HCT116 (cell line): ENCODE measurements around the gene CERKL. TPM values are rescaled to one million over a fixed set of nuclear protein-coding genes. Genes with fewer than 3 reads are reported as not detected.
"Not testable (repeated sequence)": the region's sequence is repeated elsewhere in the genome, so short reads cannot be mapped to it uniquely, and the experiment has no call there.

Experiments used
- ATAC-seq: fragments of 200-7000 bp; cut with Tn5 transposase; 2 replicates; pipeline ENCODE4 v1.9.1; 2020; ENCODE audit warnings: mild to moderate bottlenecking, moderate library complexity
- Bru-seq: library from RNA; stranded (reverse); fragments of 400-500 nt; gene quantifications from one replicate; lab custom pipeline; 2021; lab: Mats Ljungman, UMichigan
- BruChase-seq, 2 experiments: library from RNA; stranded (reverse); fragments of 400-500 nt; gene quantifications; one replicate each; lab custom pipeline; 2021; lab: Mats Ljungman, UMichigan
- BruUV-seq: library from RNA; stranded (reverse); fragments of 400-500 nt; replicated peaks from 2 replicates; lab custom pipeline; 2021; lab: Mats Ljungman, UMichigan
- CTCF ChIA-PET: fragments of 300-600 bp; sonication (Branson Sonifier 250); formaldehyde crosslinking; loops from one replicate; lab custom pipeline; 2021; ENCODE audit warnings: antibody characterized with exemption; lab: Charles Lee
- POLR2A ChIA-PET: fragments of 300-600, 350-600 bp; sonication (Branson Sonifier 250); formaldehyde crosslinking; loops from one replicate; lab custom pipeline; 2021; ENCODE audit warnings: antibody characterized with exemption; lab: Charles Lee
- RAD21 ChIA-PET, 2 experiments: fragments of 300-600 bp; sonication (Branson Sonifier 250); formaldehyde crosslinking; loops; one replicate each; lab custom pipeline; 2023; ENCODE audit warnings: low total read pairs in 2 of 2; ENCODE audit not compliant: uncharacterized antibody in 2 of 2, unreplicated experiment in 2 of 2, low non-redundant PET in 1 of 2; lab: Charles Lee
- DNase-seq: peaks from one replicate; pipeline ENCODE4 v3.0.0-alpha.2; 2010; ENCODE audit warnings: low read depth, low spot score
- H2AFZ ChIP-seq: fragments of 200-600 bp; shearing (Covaris generic), sonication (generic); 2 replicates; pipeline ENCODE4 v1.6.1; 2017; ENCODE audit warnings: low read depth, mixed run types, mixed read lengths, antibody characterized with exemption, low read length; ENCODE audit not compliant: poor library complexity, severe bottlenecking
- H3K27ac ChIP-seq: 2 replicates; pipeline ENCODE4 v1.5.1; 2012; ENCODE audit warnings: low read depth, low read length
- H3K27me3 ChIP-seq: fragments of 200-600 bp; sonication (generic); 2 replicates; pipeline ENCODE4 v1.6.1; 2016; ENCODE audit warnings: mixed run types, low read length, mixed read lengths; ENCODE audit not compliant: insufficient read depth
- H3K36me3 ChIP-seq, 2 experiments: fragments of 200-500 bp in 1 of 2; fragments of 200-600 bp in 1 of 2; sonication (Bioruptor generic) in 1 of 2; sonication (generic) in 1 of 2; 2 replicates each; pipeline versions ENCODE4 v1.5.1 to v1.6.1; 2014 to 2016; ENCODE audit warnings: low read length in 2 of 2, inconsistent platforms in 1 of 2, mixed read lengths in 1 of 2, mixed run types in 1 of 2; ENCODE audit not compliant: insufficient read depth in 2 of 2, control insufficient read depth in 1 of 2
- H3K4me1 ChIP-seq, 2 experiments: fragments of 200-600 bp in 1 of 2; sonication (generic) in 1 of 2; 2 replicates each; pipeline versions ENCODE4 v1.5.1 to v1.6.1; 2012 to 2017; ENCODE audit warnings: low read length in 2 of 2, inconsistent platforms in 1 of 2, mild to moderate bottlenecking in 1 of 2, mixed read lengths in 1 of 2, mixed run types in 1 of 2, moderate library complexity in 1 of 2; ENCODE audit not compliant: insufficient read depth in 2 of 2, control insufficient read depth in 1 of 2
- H3K4me2 ChIP-seq: fragments of 200-600 bp; sonication (generic); 2 replicates; pipeline ENCODE4 v1.6.1; 2017; ENCODE audit warnings: mixed run types, low read length, mixed read lengths
- H3K4me3 ChIP-seq, 2 experiments: fragments of 200-600 bp in 1 of 2; sonication (generic) in 1 of 2; replicated peaks in 1 of 2; 2 replicates each; pipeline ENCODE4 v1.5.1; 2011 to 2016; ENCODE audit warnings: low read length in 2 of 2, control low read depth in 1 of 2, low read depth in 1 of 2, mild to moderate bottlenecking in 1 of 2, mixed read lengths in 1 of 2, mixed run types in 1 of 2
- H3K79me2 ChIP-seq: fragments of 200-600 bp; sonication (generic); 2 replicates; pipeline ENCODE4 v1.6.1; 2017; ENCODE audit warnings: mild to moderate bottlenecking, mixed run types, low read length, moderate library complexity, mixed read lengths; ENCODE audit not compliant: insufficient read depth
- H3K9ac ChIP-seq: fragments of 200-600 bp; sonication (generic); 2 replicates; pipeline ENCODE4 v1.6.1; 2016; ENCODE audit warnings: low read length, mixed read lengths
- H3K9me2 ChIP-seq: fragments of 200-600 bp; sonication (generic), shearing (Covaris generic); 2 replicates; pipeline ENCODE4 v1.6.1; 2017; ENCODE audit warnings: mixed run types, mild to moderate bottlenecking, moderate library complexity; ENCODE audit not compliant: insufficient read depth
- H3K9me3 ChIP-seq, 2 experiments: fragments of 200-500 bp in 1 of 2; fragments of 200-600 bp in 1 of 2; sonication (Bioruptor generic) in 1 of 2; sonication (generic) in 1 of 2; 2 replicates each; pipeline ENCODE4 v1.6.1; 2014 to 2017; ENCODE audit warnings: low read length in 2 of 2, mixed read lengths in 2 of 2, inconsistent platforms in 1 of 2, low read depth in 1 of 2, mild to moderate bottlenecking in 1 of 2, mixed run types in 1 of 2, moderate library complexity in 1 of 2; ENCODE audit not compliant: control insufficient read depth in 1 of 2, insufficient read depth in 1 of 2
- H4K20me1 ChIP-seq: fragments of 200-600 bp; sonication (generic), shearing (Covaris generic); 2 replicates; pipeline ENCODE4 v1.6.1; 2017; ENCODE audit warnings: mixed run types, mild to moderate bottlenecking, moderate library complexity; ENCODE audit not compliant: insufficient read depth
- CEBPB ChIP-seq: IDR thresholded peaks from 2 replicates; pipeline ENCODE4 v1.6.1; 2012; ENCODE audit warnings: low read depth
- EGR1 ChIP-seq: IDR thresholded peaks from 2 replicates; pipeline ENCODE4 v1.6.1; 2012; ENCODE audit warnings: low read depth
- ELF1 ChIP-seq: IDR thresholded peaks from 2 replicates; pipeline ENCODE4 v1.6.1; 2012; ENCODE audit warnings: low read depth, borderline replicate concordance
- EZH2 ChIP-seq: fragments of 200-600 bp; sonication (generic); IDR thresholded peaks from 2 replicates; pipeline ENCODE4 v1.6.1; 2017; ENCODE audit warnings: antibody characterized with exemption, mixed run types
- FOSL1 ChIP-seq: IDR thresholded peaks from 2 replicates; pipeline ENCODE4 v1.6.1; 2012; ENCODE audit warnings: low read depth
- POLR2A ChIP-seq: IDR thresholded peaks from 2 replicates; pipeline ENCODE4 v1.7.0; 2011; ENCODE audit warnings: borderline replicate concordance; ENCODE audit not compliant: insufficient read depth, insufficient read length; ENCODE audit errors: extremely low read depth
- POLR2AphosphoS5 ChIP-seq: IDR thresholded peaks from 2 replicates; pipeline ENCODE4 v1.6.1; 2011; ENCODE audit warnings: mild to moderate bottlenecking, low read depth, low read length, moderate library complexity
- RAD21 ChIP-seq: IDR thresholded peaks from 2 replicates; pipeline ENCODE4 v1.6.1; 2012; ENCODE audit warnings: low read depth, mild to moderate bottlenecking
- SIN3A ChIP-seq: IDR thresholded peaks from 2 replicates; pipeline ENCODE4 v1.6.1; 2012; ENCODE audit warnings: low read depth
- ZFX ChIP-seq: fragments of 450-650 bp; IDR thresholded peaks from 2 replicates; pipeline ENCODE4 v1.6.1; 2017
- intact Hi-C: fragments of 100-400 bp; cut with micrococcal nuclease; formaldehyde crosslinking; loops from 2 replicates; pipeline ENCODE4 v1.10.0; 2022
- long read RNA-seq: library from polyadenylated mRNA; unstranded; transcript quantifications from one replicate; pipeline ENCODE4 v2.0.0, GENCODE V29; 2021; ENCODE audit not compliant: unreplicated experiment
- polyA plus RNA-seq: library from polyadenylated mRNA; unstranded; fragments of >200 nt; gene quantifications from 2 replicates; pipeline ENCODE4 v1.2.1, GENCODE V29; 2012; ENCODE audit warnings: missing spikeins
- total RNA-seq: library from RNA; stranded (reverse); gene quantifications from one replicate; pipeline ENCODE4 v1.2.1, GENCODE V29; 2021; ENCODE audit not compliant: unreplicated experiment
- TF ChIP-seq, protein P1 (sequence below): IDR thresholded peaks from 2 replicates; pipeline ENCODE4 v1.6.1; 2012
- TF ChIP-seq, protein P2 (sequence below): IDR thresholded peaks from 2 replicates; pipeline ENCODE4 v1.6.1; 2012
- TF ChIP-seq, protein P3 (sequence below), 3 experiments: fragments of 200-600 bp in 1 of 3; sonication (generic) in 1 of 3; IDR thresholded peaks in 2 of 3; conservative IDR thresholded peaks in 1 of 3; 2 replicates each; pipeline ENCODE4 v1.5.1; 2012 to 2017; ENCODE audit warnings: low read depth in 2 of 3, low read length in 2 of 3, antibody characterized with exemption in 1 of 3, borderline replicate concordance in 1 of 3, control low read depth in 1 of 3, mild to moderate bottlenecking in 1 of 3, mixed read lengths in 1 of 3, mixed run types in 1 of 3, moderate library complexity in 1 of 3; ENCODE audit not compliant: insufficient read depth in 1 of 3

Gene CERKL, protein sequence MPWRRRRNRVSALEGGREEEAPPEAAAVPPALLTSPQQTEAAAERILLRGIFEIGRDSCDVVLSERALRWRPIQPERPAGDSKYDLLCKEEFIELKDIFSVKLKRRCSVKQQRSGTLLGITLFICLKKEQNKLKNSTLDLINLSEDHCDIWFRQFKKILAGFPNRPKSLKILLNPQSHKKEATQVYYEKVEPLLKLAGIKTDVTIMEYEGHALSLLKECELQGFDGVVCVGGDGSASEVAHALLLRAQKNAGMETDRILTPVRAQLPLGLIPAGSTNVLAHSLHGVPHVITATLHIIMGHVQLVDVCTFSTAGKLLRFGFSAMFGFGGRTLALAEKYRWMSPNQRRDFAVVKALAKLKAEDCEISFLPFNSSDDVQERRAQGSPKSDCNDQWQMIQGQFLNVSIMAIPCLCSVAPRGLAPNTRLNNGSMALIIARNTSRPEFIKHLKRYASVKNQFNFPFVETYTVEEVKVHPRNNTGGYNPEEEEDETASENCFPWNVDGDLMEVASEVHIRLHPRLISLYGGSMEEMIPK
- total RNA-seq (0.66 TPM), Bru-seq, nascent RNA (percentile 22 among the genes with signal in this experiment), BruChase-seq, experiment 1, labeled RNA remaining after a 6-hour chase (percentile 17 among the genes with signal in this experiment), BruChase-seq, experiment 2, labeled RNA remaining after a 2-hour chase (percentile 13 among the genes with signal in this experiment)
- 0.17 and 0.48 TPM in 2 replicates for polyA plus RNA-seq
- long read RNA-seq, partial matches to known transcripts, result 1 of 3 reads
- long read RNA-seq, other reads (novel, unspliced or antisense), result 0 of 3 reads

DNA sequence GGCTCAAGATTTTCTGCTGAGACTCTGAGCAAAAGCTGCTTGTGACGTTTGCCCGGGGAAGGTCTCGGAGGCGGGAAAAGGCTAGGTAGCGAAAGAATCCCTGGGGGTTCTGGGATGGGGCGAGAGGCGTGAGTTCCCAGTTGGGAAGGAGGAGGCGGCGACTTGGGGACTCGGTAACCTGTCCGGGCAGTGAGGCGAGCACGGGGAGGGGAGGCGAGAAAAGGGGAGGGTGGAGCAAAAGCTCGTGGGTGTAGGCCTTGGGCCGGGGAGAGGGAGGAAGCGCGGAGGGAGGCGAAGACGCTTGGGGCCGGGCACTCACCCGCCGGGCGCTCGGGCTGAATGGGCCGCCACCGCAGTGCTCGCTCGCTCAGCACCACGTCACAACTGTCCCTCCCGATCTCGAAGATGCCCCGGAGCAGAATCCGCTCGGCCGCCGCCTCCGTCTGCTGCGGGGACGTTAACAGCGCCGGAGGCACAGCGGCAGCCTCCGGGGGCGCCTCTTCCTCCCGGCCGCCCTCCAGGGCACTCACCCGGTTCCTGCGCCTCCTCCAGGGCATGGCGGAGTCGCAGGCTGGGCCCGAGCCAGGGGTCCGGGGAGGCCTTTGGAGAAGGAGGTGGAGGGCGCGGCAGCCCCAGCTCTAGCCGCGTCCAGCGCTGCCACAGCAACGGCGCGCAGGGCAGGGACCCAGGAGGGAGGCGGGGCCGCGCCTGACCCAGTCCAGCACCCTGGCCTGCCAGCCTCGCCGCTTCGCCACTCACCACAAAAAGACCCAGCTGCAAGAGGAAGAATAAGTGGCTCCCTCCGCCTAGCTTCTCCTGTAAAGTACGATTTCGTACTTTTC lies at the start of gene CERKL:
Gene CERKL, minus strand, starts transcription at position 656 of the 842 bp plus-strand sequence. Its CDS starts 99 bp downstream, at position 557.
- H3K9ac ChIP-seq, result peak within 1 kb of the TSS; percentile 34
- BruUV-seq, result no TSS peak
- ATAC-seq, result peak; percentile 93

DNA sequence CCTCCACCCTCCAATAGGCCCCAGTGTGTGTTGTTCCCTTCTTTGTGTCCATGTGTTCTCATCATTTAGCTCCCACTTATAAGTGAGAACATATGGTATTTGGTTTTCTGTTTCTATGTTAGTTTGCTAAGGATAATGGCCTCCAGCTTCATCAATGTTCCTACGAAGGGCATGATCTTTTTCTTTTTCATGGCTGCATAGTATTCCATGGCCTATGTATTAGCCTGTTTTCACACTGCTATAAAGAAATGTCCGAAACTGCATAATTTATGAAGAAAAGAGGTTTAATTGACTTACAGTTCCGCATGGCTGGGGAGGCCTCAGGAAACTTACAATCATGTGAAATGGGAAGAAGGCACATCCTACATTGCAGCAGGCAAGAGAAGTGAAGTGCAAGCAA lies 45.6 kb upstream of the CERKL start:
- H3K27ac ChIP-seq, H3K9ac ChIP-seq, H3K4me3 ChIP-seq, H3K36me3 ChIP-seq, CTCF ChIA-PET, H4K20me1 ChIP-seq, H3K27me3 ChIP-seq, ATAC-seq, DNase-seq, H3K4me2 ChIP-seq, H3K79me2 ChIP-seq, H3K4me1 ChIP-seq, BruUV-seq, H3K9me2 ChIP-seq, RAD21 ChIA-PET, intact Hi-C loops, H2AFZ ChIP-seq, H3K9me3 ChIP-seq, POLR2A ChIA-PET: not testable (repeated sequence)

More for the DNA sequence above, at the start of gene CERKL:
- H3K4me1 ChIP-seq, result peaks cover 3 to 7% of the 10 kb centered on the region in 2 experiments; a peak in 2 of 4 replicates
- H3K4me2 ChIP-seq, result peak within 1 kb of the TSS; percentile 75
- DNase-seq, result peak; percentile 49
- ChIA-PET CTCF (no interaction called here), POLR2A (no interaction called here), RAD21 (interaction anchor here in 1 of 2 experiments (0.8 kb wide), 1 partner anchor 59 kb away, joined by 3 read pairs; no protein-coding TSS in a partner anchor)
- H3K9me2 ChIP-seq, result no peaks in the 10 kb centered on the region
- no peaks in the 10 kb centered on the region for H3K79me2 ChIP-seq
- H3K4me3 ChIP-seq, result peak within 1 kb of the TSS; percentile 40 to 53
- intact Hi-C loops, result no loop called here
- H3K27me3 ChIP-seq, result no peaks in the 10 kb centered on the region
- no peaks in the 10 kb centered on the region for H3K9me3 ChIP-seq
- no peaks in the 10 kb centered on the region for H4K20me1 ChIP-seq
- TF ChIP-seq FOSL1, result no peak
- TF ChIP-seq, protein P1, sequence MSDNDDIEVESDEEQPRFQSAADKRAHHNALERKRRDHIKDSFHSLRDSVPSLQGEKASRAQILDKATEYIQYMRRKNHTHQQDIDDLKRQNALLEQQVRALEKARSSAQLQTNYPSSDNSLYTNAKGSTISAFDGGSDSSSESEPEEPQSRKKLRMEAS, result peak; percentile 39; the same call in 1 of the 2 replicates
- TF ChIP-seq CEBPB, result no peak
- TF ChIP-seq EGR1, result no peak
- TF ChIP-seq POLR2AphosphoS5, result peak; percentile 42; the same call in 1 of the 2 replicates
- no peak for TF ChIP-seq RAD21
- no peak for TF ChIP-seq EZH2
- TF ChIP-seq, protein P2, sequence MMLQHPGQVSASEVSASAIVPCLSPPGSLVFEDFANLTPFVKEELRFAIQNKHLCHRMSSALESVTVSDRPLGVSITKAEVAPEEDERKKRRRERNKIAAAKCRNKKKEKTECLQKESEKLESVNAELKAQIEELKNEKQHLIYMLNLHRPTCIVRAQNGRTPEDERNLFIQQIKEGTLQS, result no peak
- no peak for TF ChIP-seq ELF1
- TF ChIP-seq ZFX, result peak; percentile 41; the same call in 1 of the 2 replicates
- TF ChIP-seq SIN3A, result no peak
- TF ChIP-seq, protein P3, sequence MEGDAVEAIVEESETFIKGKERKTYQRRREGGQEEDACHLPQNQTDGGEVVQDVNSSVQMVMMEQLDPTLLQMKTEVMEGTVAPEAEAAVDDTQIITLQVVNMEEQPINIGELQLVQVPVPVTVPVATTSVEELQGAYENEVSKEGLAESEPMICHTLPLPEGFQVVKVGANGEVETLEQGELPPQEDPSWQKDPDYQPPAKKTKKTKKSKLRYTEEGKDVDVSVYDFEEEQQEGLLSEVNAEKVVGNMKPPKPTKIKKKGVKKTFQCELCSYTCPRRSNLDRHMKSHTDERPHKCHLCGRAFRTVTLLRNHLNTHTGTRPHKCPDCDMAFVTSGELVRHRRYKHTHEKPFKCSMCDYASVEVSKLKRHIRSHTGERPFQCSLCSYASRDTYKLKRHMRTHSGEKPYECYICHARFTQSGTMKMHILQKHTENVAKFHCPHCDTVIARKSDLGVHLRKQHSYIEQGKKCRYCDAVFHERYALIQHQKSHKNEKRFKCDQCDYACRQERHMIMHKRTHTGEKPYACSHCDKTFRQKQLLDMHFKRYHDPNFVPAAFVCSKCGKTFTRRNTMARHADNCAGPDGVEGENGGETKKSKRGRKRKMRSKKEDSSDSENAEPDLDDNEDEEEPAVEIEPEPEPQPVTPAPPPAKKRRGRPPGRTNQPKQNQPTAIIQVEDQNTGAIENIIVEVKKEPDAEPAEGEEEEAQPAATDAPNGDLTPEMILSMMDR (IDR thresholded peaks at IDR 0.05 in 2 of 3, conservative IDR thresholded peaks at IDR 0.05 in 1 of 3; ENCODE audit: borderline replicate concordance in 1 of 3, insufficient read depth in 1 of 3, low read depth in 2 of 3, low read length in 2 of 3), result no peak; a peak in 1 of 6 replicates
- no peak for TF ChIP-seq POLR2A
- H2AFZ ChIP-seq, result peak within 1 kb of the TSS; percentile 83
- 0 out of 2 replicates have a peak within 1 kb of the TSS, but pooled peaks have one; percentile 23 for H3K27ac ChIP-seq
- no peaks in the 10 kb centered on the region for H3K36me3 ChIP-seq
